22Rv1 (cell line): ENCODE measurements around the gene FOXS1.

Source experiments
- H3K27ac ChIP-seq: fragments of 450-650 bp; 2 replicates; pipeline ENCODE4 v1.5.1; 2017
- ZFX ChIP-seq: fragments of 450-650 bp; IDR thresholded peaks from 2 replicates; pipeline ENCODE4 v1.6.1; 2017; ENCODE audit warnings: antibody characterized with exemption, borderline replicate concordance
- TF ChIP-seq, protein P1 (sequence below): fragments of 450-650 bp; IDR thresholded peaks from 2 replicates; pipeline ENCODE4 v1.5.1; 2017; ENCODE audit warnings: mild to moderate bottlenecking

The FOXS1 gene

GRCh38 chr20:31866221-31866620 is 20.8 kb upstream of the FOXS1 start:
- H3K27ac ChIP-seq = no peak overlapping the region
- TF ChIP-seq, protein P1, sequence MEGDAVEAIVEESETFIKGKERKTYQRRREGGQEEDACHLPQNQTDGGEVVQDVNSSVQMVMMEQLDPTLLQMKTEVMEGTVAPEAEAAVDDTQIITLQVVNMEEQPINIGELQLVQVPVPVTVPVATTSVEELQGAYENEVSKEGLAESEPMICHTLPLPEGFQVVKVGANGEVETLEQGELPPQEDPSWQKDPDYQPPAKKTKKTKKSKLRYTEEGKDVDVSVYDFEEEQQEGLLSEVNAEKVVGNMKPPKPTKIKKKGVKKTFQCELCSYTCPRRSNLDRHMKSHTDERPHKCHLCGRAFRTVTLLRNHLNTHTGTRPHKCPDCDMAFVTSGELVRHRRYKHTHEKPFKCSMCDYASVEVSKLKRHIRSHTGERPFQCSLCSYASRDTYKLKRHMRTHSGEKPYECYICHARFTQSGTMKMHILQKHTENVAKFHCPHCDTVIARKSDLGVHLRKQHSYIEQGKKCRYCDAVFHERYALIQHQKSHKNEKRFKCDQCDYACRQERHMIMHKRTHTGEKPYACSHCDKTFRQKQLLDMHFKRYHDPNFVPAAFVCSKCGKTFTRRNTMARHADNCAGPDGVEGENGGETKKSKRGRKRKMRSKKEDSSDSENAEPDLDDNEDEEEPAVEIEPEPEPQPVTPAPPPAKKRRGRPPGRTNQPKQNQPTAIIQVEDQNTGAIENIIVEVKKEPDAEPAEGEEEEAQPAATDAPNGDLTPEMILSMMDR = no peak
- no peak for TF ChIP-seq ZFX

DNA sequence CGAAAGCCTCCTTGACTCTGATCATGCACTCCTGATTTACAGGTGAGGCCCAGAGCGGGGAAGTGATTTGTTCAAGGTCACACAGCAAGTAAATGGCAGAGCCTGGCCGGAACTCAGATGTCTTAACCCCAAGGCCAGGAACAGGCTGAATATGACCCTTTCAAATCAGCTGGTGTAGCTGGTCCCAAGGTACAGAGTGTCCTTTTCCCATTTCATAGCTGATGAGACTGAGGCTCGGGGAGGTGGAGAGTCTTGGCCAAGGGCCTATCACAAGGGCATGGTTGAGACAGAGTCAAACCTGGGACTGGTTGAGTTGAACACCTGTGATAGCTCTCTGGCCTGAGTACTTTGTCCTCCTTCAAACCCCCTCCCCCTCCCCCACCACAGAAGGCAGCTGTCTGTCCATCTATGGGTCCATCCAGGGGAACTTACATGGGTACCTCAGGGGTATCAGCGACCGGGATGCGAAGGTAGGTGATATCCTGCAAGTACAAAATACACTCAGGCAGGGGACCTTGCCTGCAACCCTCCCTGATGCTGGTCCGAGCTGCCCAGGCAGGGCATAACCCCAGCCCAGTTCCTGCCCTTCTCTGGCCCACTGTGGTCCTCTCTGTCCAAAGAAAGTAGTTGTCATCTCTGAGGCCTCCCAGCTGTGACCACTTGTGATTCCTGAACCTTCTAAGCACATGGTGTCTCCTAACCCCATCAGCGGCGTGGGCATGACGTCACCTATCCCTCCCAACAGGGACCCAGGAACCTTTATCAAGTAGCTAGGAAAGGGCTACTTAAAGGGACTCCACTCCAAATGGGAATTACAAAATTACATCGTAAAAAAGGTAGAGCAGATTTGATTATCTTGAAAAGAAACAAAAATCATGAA is 19.4 kb upstream of the FOXS1 start:
- H3K27ac ChIP-seq = no peak overlapping the region

GRCh38 chr20:31863296-31864085 is 18.1 kb upstream of the FOXS1 start:
- TF ChIP-seq ZFX = no peak
- no peak overlapping the region for H3K27ac ChIP-seq

More for the DNA sequence above, 19.4 kb upstream of the FOXS1 start:
- TF ChIP-seq, protein P1 = no peak
- no peak for TF ChIP-seq ZFX

GRCh38 chr20:31862506-31862905 is 17.1 kb upstream of the FOXS1 start:
- no peak overlapping the region for H3K27ac ChIP-seq

DNA sequence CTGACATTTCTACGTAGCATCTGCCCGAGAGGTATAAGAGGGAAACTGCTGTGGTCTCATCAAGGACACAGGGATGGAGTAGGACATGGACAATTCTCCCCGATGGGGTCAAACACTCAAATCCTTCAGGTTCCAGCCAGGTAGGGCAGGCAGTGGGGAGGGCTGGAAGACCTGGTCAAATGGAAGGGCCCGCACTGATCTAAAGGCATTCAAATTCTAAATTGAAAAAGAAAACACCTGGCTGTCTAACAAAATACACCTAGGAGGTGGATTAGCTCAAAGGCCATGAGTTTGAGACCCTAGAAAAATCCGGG is 16.7 kb upstream of the FOXS1 start:
- peak overlapping the region; percentile 50; the same call in 1 of the 2 replicates for H3K27ac ChIP-seq
- TF ChIP-seq ZFX = no peak
- TF ChIP-seq, protein P1 = no peak

More at GRCh38 chr20:31862506-31862905, 17.1 kb upstream of the FOXS1 start:
- no peak for TF ChIP-seq ZFX
- TF ChIP-seq, protein P1 = no peak

GRCh38 chr20:31861385-31862156 is 16.2 kb upstream of the FOXS1 start:
- H3K27ac ChIP-seq = peak overlapping the region; percentile 50; the same call in 1 of the 2 replicates
- no peak for TF ChIP-seq ZFX
- TF ChIP-seq, protein P1 = no peak

DNA sequence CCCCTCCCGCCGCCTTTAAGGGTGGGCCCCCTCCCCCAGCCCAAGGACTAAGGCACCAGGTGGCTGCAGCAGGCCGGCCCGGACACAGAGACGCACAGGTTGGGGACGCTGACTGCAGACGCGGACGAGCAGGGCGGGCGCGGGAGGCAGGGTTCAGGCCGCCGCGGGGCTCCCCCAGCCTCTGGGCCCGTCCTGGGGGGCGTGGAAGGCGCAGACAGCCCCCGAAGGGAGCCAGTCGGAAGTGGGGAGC is 15.7 kb upstream of the FOXS1 start:
- peak overlapping the region; percentile 50; the same call in 1 of the 2 replicates for H3K27ac ChIP-seq
- TF ChIP-seq, protein P1 = no peak
- no peak for TF ChIP-seq ZFX
